SK-N-SH (cell line): ENCODE data around the gene SLC6A16. TPM values are rescaled to one million over a fixed set of nuclear protein-coding genes. Genes with fewer than 3 reads are reported as not detected.

ENCODE experiments used
- CTCF ChIA-PET: fragments of 300-600, 350-600 bp; formaldehyde crosslinking; extraction: SDS; loops from one replicate; lab custom pipeline; 2021; lab: Yijun Ruan, JAX
- POLR2A ChIA-PET: fragments of 350-600 bp; sonication (Branson Sonifier 250); formaldehyde crosslinking; extraction: SDS; loops from one replicate; lab custom pipeline; 2020; ENCODE audit warnings: antibody characterized with exemption, inconsistent platforms; lab: Yijun Ruan, JAX
- DNase-seq: peaks from one replicate; pipeline ENCODE4 v3.0.0; 2012
- H2AFZ ChIP-seq: fragments of 200-600 bp; sonication (generic); 2 replicates; pipeline ENCODE4 v1.8.1; 2016; ENCODE audit warnings: antibody characterized with exemption, mild to moderate bottlenecking, low read depth
- H3F3A ChIP-seq: fragments of 200-600 bp; sonication (generic); replicated peaks from 2 replicates; pipeline ENCODE3; 2016; ENCODE audit warnings: antibody characterized with exemption, mild to moderate bottlenecking; ENCODE audit not compliant: insufficient read depth
- H3K27ac ChIP-seq, 2 experiments: fragments of 200-500 bp in 1 of 2; fragments of 200-600 bp in 1 of 2; sonication (Bioruptor generic) in 1 of 2; sonication (generic), shearing (Covaris generic) in 1 of 2; 2 replicates each; pipeline versions ENCODE4 v1.5.1 to v1.6.1; 2014 to 2016; ENCODE audit warnings: low read depth in 2 of 2, inconsistent platforms in 1 of 2, low read length in 1 of 2, mild to moderate bottlenecking in 1 of 2, mixed read lengths in 1 of 2
- H3K27me3 ChIP-seq: fragments of 200-600 bp; sonication (generic), shearing (Covaris generic); 2 replicates; pipeline ENCODE4 v1.6.1; 2016; ENCODE audit warnings: mixed run types; ENCODE audit not compliant: insufficient read depth
- H3K36me3 ChIP-seq, 2 experiments: fragments of 200-500 bp in 1 of 2; fragments of 200-600 bp in 1 of 2; sonication (Bioruptor generic) in 1 of 2; sonication (generic) in 1 of 2; replicated peaks in 1 of 2; 2 replicates each; pipeline versions ENCODE3 to v1.5.1; 2014 to 2016; ENCODE audit warnings: low read length in 1 of 2, mild to moderate bottlenecking in 1 of 2; ENCODE audit not compliant: insufficient read depth in 2 of 2, control insufficient read depth in 1 of 2
- H3K4me1 ChIP-seq, 2 experiments: fragments of 200-500 bp in 1 of 2; fragments of 200-600 bp in 1 of 2; sonication (Bioruptor generic) in 1 of 2; sonication (generic), shearing (Covaris generic) in 1 of 2; 2 replicates each; pipeline versions ENCODE4 v1.5.1 to v1.6.1; 2014 to 2016; ENCODE audit warnings: low read depth in 1 of 2, low read length in 1 of 2, mixed run types in 1 of 2; ENCODE audit not compliant: insufficient read depth in 2 of 2, control insufficient read depth in 1 of 2
- H3K4me2 ChIP-seq: fragments of 200-600 bp; sonication (generic), shearing (Covaris generic); 2 replicates; pipeline ENCODE4 v1.6.1; 2017; ENCODE audit warnings: mixed run types
- H3K4me3 ChIP-seq, 2 experiments: fragments of 200-500 bp in 1 of 2; fragments of 200-600 bp in 1 of 2; sonication (Bioruptor generic) in 1 of 2; sonication (generic), shearing (Covaris generic) in 1 of 2; 2 replicates each; pipeline versions ENCODE4 v1.5.1 to v1.8.1; 2014 to 2016; ENCODE audit warnings: low read depth in 2 of 2, inconsistent platforms in 1 of 2, low read length in 1 of 2, mild to moderate bottlenecking in 1 of 2, mixed read lengths in 1 of 2, moderate library complexity in 1 of 2
- H3K79me2 ChIP-seq: fragments of 200-600 bp; sonication (generic); 2 replicates; pipeline ENCODE4 v1.8.1; 2017; ENCODE audit warnings: mild to moderate bottlenecking; ENCODE audit not compliant: insufficient read depth
- H3K9ac ChIP-seq: fragments of 200-600 bp; sonication (generic); 2 replicates; pipeline ENCODE4 v1.6.1; 2017; ENCODE audit warnings: mixed run types
- H3K9me2 ChIP-seq: fragments of 200-600 bp; sonication (generic); 2 replicates; pipeline ENCODE4 v1.6.1; 2017; ENCODE audit warnings: mixed run types
- H3K9me3 ChIP-seq: fragments of 200-600 bp; sonication (generic); 2 replicates; pipeline ENCODE4 v1.6.1; 2017; ENCODE audit warnings: mixed run types, mild to moderate bottlenecking, moderate library complexity
- H4K20me1 ChIP-seq: fragments of 200-600 bp; sonication (generic); 2 replicates; pipeline ENCODE4 v1.6.1; 2017; ENCODE audit warnings: mild to moderate bottlenecking, mixed run types; ENCODE audit not compliant: insufficient read depth
- ELF1 ChIP-seq: IDR thresholded peaks from 2 replicates; pipeline ENCODE4 v1.4.0; 2012
- EP300 ChIP-seq, 2 experiments: IDR thresholded peaks; 2 replicates each; pipeline versions ENCODE4 v1.4.0 to v1.6.1; 2012; ENCODE audit warnings: borderline replicate concordance in 1 of 2, low read depth in 1 of 2, low read length in 1 of 2
- FOSL2 ChIP-seq: IDR thresholded peaks from 2 replicates; pipeline ENCODE4 v1.4.0; 2012; ENCODE audit warnings: low read depth, mild to moderate bottlenecking, moderate library complexity, borderline replicate concordance
- GABPA ChIP-seq: IDR thresholded peaks from 2 replicates; pipeline ENCODE4 v1.4.0; 2012; ENCODE audit warnings: low read depth, mild to moderate bottlenecking
- MXI1 ChIP-seq: IDR thresholded peaks from 2 replicates; pipeline ENCODE4 v1.6.1; 2012; ENCODE audit warnings: mild to moderate bottlenecking, low read depth, low read length, improper control_type of control experiment
- NFIC ChIP-seq: IDR thresholded peaks from 2 replicates; pipeline ENCODE4 v1.4.0; 2012; ENCODE audit warnings: borderline replicate concordance
- NRF1 ChIP-seq: IDR thresholded peaks from 2 replicates; pipeline ENCODE4 v1.6.1; 2012; ENCODE audit warnings: low read depth, mild to moderate bottlenecking, low read length
- PBX3 ChIP-seq: IDR thresholded peaks from 2 replicates; pipeline ENCODE4; 2012
- POLR2AphosphoS5 ChIP-seq: IDR thresholded peaks from 2 replicates; pipeline ENCODE4 v1.6.1; 2012; ENCODE audit warnings: low read depth, low read length
- RAD21 ChIP-seq: IDR thresholded peaks from 2 replicates; pipeline ENCODE4 v1.6.1; 2012; ENCODE audit warnings: mild to moderate bottlenecking, low read length
- RFX5 ChIP-seq: IDR thresholded peaks from 2 replicates; pipeline ENCODE4 v1.6.1; 2012; ENCODE audit warnings: mild to moderate bottlenecking, improper control_type of control experiment, low read length
- RXRA ChIP-seq: IDR thresholded peaks from 2 replicates; pipeline ENCODE4 v1.4.0; 2012; ENCODE audit warnings: low read depth, mild to moderate bottlenecking, borderline replicate concordance
- SIN3A ChIP-seq: IDR thresholded peaks from 2 replicates; pipeline ENCODE4 v1.6.1; 2012; ENCODE audit warnings: low read depth, mild to moderate bottlenecking, low read length, moderate library complexity, borderline replicate concordance
- TAF1 ChIP-seq: IDR thresholded peaks from 2 replicates; pipeline ENCODE4 v1.6.1; 2012; ENCODE audit warnings: low read depth, mild to moderate bottlenecking, low read length, moderate library complexity, borderline replicate concordance
- TEAD4 ChIP-seq: IDR thresholded peaks from 2 replicates; pipeline ENCODE4 v1.4.0; 2012; ENCODE audit warnings: mild to moderate bottlenecking, borderline replicate concordance; ENCODE audit not compliant: insufficient read depth
- WGBS: methylation state at CpG from one replicate; pipeline ENCODE4 v1.1.6; 2017; ENCODE audit warnings: low lambda C conversion rate; 5-methylcytosine and 5-hydroxymethylcytosine counted together
- polyA plus RNA-seq, 3 experiments: library from polyadenylated mRNA; depleted of rRNA; stranded (reverse); fragments of >200 nt; gene quantifications; 2 replicates each; pipeline ENCODE4 v1.2.3, GENCODE V29; 2012
- TF ChIP-seq, protein P1 (sequence below): IDR thresholded peaks from 2 replicates; pipeline ENCODE4 v1.4.0; 2012; ENCODE audit warnings: low read depth
- TF ChIP-seq, protein P2 (sequence below): fragments of 200-600 bp; sonication (generic); IDR thresholded peaks from 2 replicates; pipeline ENCODE4 v1.6.1; 2017; ENCODE audit warnings: antibody characterized with exemption, mild to moderate bottlenecking, moderate library complexity
- TF ChIP-seq, protein P3 (sequence below): IDR thresholded peaks from 2 replicates; pipeline ENCODE4 v1.6.1; 2012; ENCODE audit warnings: mild to moderate bottlenecking, low read depth, low read length, moderate library complexity

Gene SLC6A16
- polyA plus RNA-seq, 1 of the 3 experiments (the other 2 are of a cell fraction) = 0.33 TPM

GRCh38 chr19:49364083-49364737, 39.2 kb upstream of the SLC6A16 start:
- Histone ChIP-seq H3K4me3 (peak overlapping the region; percentile 23 to 51), H3K9me2 (no peaks in the 10 kb centered on the region), H3K27ac (peak overlapping the region in 1 of 2 experiments; percentile 28; a peak in 2 of 4 replicates), H3K4me1 (no peaks in the 10 kb centered on the region; a peak in 1 of 4 replicates), H3K9ac (peak overlapping the region; percentile 45), H3F3A (peaks cover 4% of the 10 kb centered on the region), H3K9me3 (no peaks in the 10 kb centered on the region), H3K4me2 (peak overlapping the region; percentile 69), H2AFZ (peak overlapping the region; percentile 95), H3K27me3 (no peaks in the 10 kb centered on the region), H3K36me3 (peaks cover 3 to 6% of the 10 kb centered on the region in 2 experiments), H3K79me2 (peaks cover 36% of the 10 kb centered on the region), H4K20me1 (no peaks in the 10 kb centered on the region)
- no peak for DNase-seq
- 74% methylated on average over 21 of the region's 27 CpGs for WGBS
- ChIA-PET POLR2A (no interaction called here), CTCF (interaction anchor here (1.2 kb wide), 1 partner anchor 79 kb away, joined by 3 read pairs; no protein-coding TSS in a partner anchor)
- TF ChIP-seq PBX3 = no peak

DNA sequence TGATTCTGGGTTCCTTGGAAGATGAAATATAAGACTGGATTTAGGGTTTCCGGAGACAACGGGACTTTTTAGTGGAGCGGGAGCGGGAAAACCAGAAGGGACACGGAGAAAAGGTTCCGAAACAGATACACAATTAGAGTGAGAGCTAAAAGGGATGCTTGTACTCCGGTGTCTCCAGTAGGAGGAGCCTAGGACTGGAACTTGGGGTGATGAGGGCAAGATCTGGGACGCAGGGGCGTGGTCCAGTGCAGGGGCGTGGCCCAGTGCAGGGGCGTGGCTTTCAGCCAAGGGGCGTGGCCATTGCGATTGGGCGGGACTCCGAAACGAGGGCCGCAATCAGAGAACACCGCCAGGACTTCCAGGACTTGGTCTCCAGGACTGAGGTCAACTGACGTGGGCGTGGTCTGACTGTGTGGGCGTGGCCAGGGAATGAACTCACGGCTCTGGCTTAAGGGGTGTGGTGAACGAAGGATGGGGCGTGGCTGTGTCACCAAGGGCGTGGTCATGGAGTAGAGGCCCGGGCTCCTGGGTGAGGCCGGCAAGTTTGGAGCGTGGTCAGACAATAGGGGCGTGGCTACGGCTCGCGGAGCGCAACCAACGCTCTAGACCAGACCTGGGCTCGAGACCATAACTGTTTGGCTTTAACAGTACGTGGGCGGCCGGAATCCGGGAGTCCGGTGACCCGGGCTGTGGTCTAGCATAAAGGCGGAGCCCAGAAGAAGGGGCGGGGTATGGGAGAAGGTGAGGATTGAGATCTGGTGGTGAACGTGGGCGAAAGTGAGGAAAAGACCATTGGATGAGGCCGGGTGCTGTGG, 38.5 kb upstream of the SLC6A16 start, which contains the start of gene DKKL1:
DKKL1 (plus strand) TSS at position 610 of the 815 bp plus-strand sequence; CDS start at position 732, 122 bp downstream.
- peaks cover 4 to 11% of the 10 kb centered on the region in 2 experiments for H3K36me3 ChIP-seq
- peak; percentile 89 for TF ChIP-seq MXI1
- no peak for TF ChIP-seq EP300 (IDR thresholded peaks at IDR 0.05; ENCODE audit: borderline replicate concordance in 1 of 2, low read depth in 1 of 2, low read length in 1 of 2)
- TF ChIP-seq RAD21 = peak; percentile 30
- TF ChIP-seq SIN3A = peak; percentile 39; the same call in 1 of the 2 replicates
- peak; percentile 67; the same call in 1 of the 2 replicates for TF ChIP-seq POLR2AphosphoS5
- TF ChIP-seq FOSL2 = no peak
- TF ChIP-seq, protein P1, sequence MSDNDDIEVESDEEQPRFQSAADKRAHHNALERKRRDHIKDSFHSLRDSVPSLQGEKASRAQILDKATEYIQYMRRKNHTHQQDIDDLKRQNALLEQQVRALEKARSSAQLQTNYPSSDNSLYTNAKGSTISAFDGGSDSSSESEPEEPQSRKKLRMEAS = peak; percentile 72; the same call in 1 of the 2 replicates
- TF ChIP-seq ELF1 = no peak
- TF ChIP-seq RFX5 = peak; percentile 61
- no peak for TF ChIP-seq NRF1
- TF ChIP-seq TEAD4 = no peak
- no peak for TF ChIP-seq NFIC
- 0 out of 2 replicates have a peak, but pooled peaks have one; percentile 9 for TF ChIP-seq TAF1
- TF ChIP-seq, protein P2, sequence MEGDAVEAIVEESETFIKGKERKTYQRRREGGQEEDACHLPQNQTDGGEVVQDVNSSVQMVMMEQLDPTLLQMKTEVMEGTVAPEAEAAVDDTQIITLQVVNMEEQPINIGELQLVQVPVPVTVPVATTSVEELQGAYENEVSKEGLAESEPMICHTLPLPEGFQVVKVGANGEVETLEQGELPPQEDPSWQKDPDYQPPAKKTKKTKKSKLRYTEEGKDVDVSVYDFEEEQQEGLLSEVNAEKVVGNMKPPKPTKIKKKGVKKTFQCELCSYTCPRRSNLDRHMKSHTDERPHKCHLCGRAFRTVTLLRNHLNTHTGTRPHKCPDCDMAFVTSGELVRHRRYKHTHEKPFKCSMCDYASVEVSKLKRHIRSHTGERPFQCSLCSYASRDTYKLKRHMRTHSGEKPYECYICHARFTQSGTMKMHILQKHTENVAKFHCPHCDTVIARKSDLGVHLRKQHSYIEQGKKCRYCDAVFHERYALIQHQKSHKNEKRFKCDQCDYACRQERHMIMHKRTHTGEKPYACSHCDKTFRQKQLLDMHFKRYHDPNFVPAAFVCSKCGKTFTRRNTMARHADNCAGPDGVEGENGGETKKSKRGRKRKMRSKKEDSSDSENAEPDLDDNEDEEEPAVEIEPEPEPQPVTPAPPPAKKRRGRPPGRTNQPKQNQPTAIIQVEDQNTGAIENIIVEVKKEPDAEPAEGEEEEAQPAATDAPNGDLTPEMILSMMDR = peak; percentile 33
- TF ChIP-seq GABPA = no peak
- TF ChIP-seq, protein P3, sequence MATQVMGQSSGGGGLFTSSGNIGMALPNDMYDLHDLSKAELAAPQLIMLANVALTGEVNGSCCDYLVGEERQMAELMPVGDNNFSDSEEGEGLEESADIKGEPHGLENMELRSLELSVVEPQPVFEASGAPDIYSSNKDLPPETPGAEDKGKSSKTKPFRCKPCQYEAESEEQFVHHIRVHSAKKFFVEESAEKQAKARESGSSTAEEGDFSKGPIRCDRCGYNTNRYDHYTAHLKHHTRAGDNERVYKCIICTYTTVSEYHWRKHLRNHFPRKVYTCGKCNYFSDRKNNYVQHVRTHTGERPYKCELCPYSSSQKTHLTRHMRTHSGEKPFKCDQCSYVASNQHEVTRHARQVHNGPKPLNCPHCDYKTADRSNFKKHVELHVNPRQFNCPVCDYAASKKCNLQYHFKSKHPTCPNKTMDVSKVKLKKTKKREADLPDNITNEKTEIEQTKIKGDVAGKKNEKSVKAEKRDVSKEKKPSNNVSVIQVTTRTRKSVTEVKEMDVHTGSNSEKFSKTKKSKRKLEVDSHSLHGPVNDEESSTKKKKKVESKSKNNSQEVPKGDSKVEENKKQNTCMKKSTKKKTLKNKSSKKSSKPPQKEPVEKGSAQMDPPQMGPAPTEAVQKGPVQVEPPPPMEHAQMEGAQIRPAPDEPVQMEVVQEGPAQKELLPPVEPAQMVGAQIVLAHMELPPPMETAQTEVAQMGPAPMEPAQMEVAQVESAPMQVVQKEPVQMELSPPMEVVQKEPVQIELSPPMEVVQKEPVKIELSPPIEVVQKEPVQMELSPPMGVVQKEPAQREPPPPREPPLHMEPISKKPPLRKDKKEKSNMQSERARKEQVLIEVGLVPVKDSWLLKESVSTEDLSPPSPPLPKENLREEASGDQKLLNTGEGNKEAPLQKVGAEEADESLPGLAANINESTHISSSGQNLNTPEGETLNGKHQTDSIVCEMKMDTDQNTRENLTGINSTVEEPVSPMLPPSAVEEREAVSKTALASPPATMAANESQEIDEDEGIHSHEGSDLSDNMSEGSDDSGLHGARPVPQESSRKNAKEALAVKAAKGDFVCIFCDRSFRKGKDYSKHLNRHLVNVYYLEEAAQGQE = no peak
- no peak for TF ChIP-seq RXRA
- H3K4me2 ChIP-seq = peak within 1 kb of the TSS; percentile 94
- peak; percentile 89 for DNase-seq
- H4K20me1 ChIP-seq = no peaks in the 10 kb centered on the region
- no peaks in the 10 kb centered on the region; a peak in 1 of 4 replicates for H3K4me1 ChIP-seq
- H3K27ac ChIP-seq = peak within 1 kb of the TSS; percentile 34 to 86
- no peaks in the 10 kb centered on the region for H3K9me2 ChIP-seq
- peak within 1 kb of the TSS; percentile 95 for H2AFZ ChIP-seq
- peak within 1 kb of the TSS; percentile 99 for H3K9ac ChIP-seq
- ChIA-PET POLR2A (no interaction called here), CTCF (interaction anchor here (0.8 to 1.2 kb wide), 2 partner anchors 13 to 79 kb away, joined by 3 read pairs; no protein-coding TSS in a partner anchor)
- H3K4me3 ChIP-seq = peak within 1 kb of the TSS; percentile 64 to 91
- H3K79me2 ChIP-seq = peaks cover 36% of the 10 kb centered on the region
- no peaks in the 10 kb centered on the region for H3K9me3 ChIP-seq
- peaks cover 4% of the 10 kb centered on the region for H3F3A ChIP-seq
- no peaks in the 10 kb centered on the region for H3K27me3 ChIP-seq
- 3% methylated on average over 42 of the region's 46 CpGs for WGBS
